NCI-H1436 treated with DMSO at 0.1 percent for 48 hours (cell line): Measurements from ENCODE around the gene TRAPPC14.
"Not testable (repeated sequence)": the region's sequence is repeated elsewhere in the genome, so short reads cannot be mapped to it uniquely, and the experiment has no call there.

ENCODE experiments used
- DNase-seq: peaks from one replicate; lab custom pipeline; 2025; lab: John Stamatoyannopoulos, UW

Gene TRAPPC14

DNA sequence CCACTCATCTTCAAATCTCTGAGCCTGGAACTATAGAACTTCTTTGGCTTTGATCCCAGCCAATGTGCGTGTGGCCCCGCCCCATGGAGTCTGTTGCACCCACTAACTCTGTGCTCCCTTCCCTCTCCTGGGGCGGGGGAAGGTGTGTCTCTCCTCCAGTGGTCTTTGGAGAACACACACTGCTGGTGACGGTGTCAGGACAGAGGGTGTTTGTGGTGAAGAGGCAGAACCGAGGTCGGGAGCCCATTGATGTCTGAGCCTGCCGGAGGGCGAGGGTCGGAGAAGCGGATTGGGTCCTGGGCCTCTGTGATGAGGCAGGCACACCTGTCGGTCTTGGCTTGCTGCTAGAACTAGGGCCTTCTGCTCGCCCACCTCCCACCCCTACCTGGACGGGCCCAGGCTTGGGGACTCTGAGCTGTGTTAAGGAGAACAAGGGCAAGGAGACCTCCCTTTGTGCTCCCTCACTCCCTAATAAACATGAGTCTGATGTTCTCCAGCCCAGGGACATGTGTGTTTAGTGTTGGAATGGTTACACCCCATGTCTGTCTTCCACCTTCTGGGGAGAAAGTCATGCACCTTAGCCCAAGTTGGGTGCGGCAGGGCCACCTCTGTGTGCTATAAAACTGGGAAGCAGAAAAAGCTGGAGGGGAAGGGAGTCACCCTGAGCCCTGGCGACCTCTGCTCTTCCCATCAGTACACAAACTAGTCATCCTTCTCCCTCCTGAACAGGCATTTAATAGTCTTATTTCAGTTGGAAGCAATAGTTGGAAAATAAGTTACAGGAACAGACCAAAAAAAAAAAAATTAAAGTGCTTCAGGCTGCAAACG is 4.6 kb downstream of the TRAPPC14 start:
- no peak for DNase-seq

GRCh38 chr7:100152937-100153666 is 5.4 kb downstream of the TRAPPC14 start:
- DNase-seq = no peak

DNA sequence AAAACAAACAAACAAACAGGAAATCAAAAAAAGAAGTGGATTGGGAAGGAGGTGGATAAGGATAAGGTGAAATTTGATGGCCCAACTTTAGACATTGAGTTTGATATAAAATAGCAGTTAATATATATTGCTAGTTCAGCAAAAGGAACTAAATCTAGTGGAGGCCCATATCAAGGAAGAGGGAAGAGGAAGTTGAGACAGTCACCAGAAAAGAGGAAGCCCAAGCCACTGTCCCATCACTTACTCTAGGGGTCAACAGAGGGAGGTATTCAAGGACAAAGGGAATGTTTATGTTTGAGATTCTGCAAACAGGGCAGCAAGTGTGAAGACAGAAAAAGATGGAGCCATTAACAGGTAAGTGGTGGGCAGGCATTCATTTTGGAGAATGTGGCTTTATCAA is 6.1 kb downstream of the TRAPPC14 start:
- no peak for DNase-seq

DNA sequence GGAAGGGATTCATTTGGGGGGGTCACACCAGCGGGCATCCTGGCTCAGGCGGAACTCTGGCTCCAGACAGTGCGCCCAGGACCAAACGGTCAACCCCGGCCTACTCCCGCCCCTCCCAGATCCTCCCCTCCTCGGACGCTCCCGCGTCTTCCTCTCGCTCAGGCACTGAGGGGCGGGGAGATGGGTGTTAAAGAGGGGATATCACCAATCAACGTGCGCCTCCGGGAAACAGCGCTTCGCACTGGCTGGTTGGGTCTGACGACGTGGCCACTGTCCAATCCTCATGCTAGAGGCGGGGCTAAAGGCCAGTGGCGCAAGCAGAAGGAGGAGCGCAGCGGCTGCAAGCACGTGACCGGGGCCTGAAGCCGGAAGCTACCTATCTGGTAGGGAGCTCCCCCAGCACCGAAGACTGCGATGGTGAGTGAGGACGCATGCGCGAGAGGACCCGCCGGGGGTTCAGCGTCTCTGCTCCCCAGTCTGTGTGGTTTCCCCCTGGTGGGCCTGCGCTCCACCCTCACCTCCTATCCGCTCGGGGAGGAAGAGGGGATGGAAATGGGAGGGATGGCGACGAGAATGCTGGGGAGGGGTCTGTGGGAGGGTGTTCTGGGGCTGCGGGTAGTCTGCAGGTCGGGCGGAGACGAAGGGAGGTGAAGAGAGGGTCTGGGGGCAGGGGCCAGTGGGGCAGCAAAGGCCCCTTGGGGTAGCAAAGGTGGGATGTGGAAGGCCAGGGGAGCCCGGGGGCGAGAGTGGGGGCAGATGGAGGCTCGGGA is 9.8 kb downstream of the TRAPPC14 start, which contains the start of gene LAMTOR4:
LAMTOR4 (plus strand) TSS at position 360 of the 770 bp plus-strand sequence; CDS start at position 415, 55 bp downstream.
- peak; percentile 97 for DNase-seq

GRCh38 chr7:100148225-100148558 is 10.3 kb downstream of the TRAPPC14 start:
- DNase-seq = no peak

DNA sequence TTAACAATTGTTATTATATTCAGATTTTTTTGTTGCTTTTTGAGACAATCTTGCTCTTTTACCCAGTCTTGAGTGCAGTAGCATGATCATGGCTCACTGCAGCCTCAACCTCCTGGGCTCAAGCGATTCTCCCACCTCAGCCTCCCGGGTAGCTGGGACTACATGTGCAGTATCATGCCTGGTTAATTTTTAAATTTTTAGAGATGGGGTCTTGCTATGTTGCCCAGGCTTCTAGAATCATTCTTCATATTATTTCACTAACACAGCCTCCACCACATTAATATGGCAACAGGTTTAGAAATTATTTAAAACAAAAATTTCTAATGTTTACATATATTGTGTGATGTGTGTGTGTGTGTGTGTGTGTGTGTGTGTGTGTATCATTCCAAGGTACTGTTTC is 11.2 kb downstream of the TRAPPC14 start:
- DNase-seq = no peak

DNA sequence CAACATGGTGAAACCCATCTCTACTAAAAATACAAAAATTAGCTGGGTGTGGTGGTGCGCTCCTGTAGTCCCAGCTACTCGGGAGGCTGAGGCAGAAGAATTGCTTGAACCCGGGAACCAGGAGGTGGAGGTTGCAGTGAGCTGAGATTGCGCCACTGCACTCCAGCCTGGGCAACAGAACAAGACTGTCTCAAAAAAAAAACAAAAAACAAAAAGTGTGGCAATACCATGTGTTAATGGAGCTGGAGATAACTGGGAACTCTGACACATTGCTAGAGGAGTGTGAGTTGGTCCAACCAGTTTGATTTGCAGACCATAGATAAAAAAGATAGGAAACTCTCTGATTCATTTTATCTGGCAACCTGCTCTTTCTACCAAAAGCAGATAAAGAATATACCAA is 12.2 kb downstream of the TRAPPC14 start:
- not testable (repeated sequence) for DNase-seq

GRCh38 chr7:100142461-100142860 is 16.1 kb downstream of the TRAPPC14 start:
- DNase-seq = no peak

DNA sequence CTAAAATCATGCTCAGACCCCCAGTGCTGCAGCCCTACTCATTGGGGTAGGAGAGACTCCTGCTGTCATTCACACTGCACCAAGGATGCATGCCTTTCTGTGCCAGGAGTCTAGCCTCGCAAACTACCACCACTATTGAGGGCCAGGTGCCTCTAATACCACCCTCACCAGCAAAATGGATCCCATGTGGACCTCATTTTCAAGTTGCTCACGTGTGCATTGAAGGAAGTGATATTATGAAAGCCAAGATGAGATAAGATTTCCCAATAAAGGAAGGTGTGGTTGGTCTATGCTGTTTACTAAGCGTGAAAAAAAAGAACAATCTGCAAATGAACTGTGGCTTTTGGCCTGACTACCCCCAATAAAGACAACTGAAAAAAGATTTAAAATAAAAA is 17.0 kb downstream of the TRAPPC14 start:
- DNase-seq = no peak

- DNase-seq = peak; percentile 41
Observed at GRCh38 chr7:100137851-100138760, 20.4 kb downstream of the TRAPPC14 start.

DNA sequence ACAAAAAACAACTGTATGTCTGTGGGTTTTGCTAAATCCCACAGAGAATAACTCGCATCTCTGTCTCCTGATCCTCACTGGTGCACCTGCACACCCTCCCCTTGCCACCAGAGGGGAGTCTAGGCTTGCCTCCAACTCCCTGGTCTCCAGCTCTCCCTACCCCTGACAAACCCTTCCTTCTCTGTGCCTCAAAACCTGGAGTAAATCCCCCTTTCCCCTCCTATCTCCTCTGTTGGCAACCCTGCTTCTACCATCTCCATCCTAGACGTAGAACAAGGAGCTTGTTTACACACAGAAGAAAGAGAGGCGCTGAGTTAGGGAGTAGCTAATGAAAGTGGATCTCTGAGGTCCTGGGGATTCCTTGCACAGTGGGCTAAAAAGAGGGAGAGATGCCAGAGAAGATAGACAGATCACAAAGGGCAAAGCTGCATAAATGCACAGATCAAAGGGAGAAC is 25.8 kb downstream of the TRAPPC14 start:
- no peak for DNase-seq

DNA sequence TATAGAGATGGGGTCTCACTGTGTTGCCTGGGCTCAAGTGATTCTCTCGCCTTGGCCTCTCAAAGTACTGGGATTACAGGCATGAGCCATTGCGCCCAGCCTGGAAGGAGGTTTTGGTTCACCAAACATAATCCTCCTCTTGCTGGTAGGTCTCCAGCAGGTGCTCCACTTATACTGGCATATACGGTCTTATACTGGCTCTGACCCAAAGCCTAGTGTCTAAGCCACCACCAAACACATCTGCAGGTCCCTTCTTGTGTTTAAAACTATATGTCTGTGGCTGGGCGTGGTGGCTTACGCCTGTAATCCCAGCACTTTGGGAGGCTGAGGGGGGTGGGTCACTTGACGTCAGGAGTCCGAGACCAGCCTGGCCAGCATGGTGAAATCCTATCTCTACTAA is 26.4 kb downstream of the TRAPPC14 start:
- DNase-seq = no peak

DNA sequence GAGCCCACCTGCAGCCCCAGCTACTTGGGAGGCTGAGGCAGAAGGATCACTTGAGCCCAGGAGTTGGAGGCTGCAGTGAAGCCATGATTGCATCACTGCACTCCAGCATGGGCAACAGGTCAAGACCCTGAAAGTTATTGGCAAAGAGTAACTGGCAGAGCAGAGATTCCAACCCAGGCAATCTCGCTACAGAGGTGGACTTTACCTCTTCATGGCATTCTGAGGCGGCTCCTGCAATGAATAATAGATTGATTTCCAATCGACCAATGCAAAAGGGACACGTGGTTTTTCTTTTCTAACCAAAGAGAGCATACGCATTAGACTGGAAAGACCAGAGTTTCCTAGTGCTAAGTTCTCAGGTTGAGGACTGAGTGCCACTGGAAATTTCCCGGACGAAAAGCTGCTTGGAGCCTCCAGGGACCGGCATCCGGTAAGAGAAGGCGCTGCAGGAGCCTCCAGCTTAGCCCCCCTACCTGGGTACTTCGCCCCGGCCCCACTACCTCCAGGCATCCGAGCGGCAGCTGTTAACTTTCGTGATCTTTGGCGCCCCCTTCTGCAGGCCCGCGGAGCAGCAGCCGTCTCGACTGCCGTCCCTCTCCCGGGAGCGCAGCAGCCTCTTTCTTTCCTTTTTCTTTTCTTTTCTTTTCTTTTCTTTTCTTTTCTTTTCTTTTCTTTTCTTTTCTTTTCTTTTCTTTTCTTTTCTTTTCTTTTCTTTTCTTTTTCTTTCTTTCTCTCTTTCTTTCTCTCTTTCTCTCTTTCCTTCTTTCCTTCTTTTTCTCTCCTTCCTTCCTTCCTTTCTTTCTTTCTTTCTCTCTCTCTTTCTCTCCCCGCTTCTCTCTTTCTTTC is 27.7 kb downstream of the TRAPPC14 start:
- DNase-seq = no peak

- not testable (repeated sequence) for DNase-seq
Observed at GRCh38 chr7:100130220-100130607, 28.3 kb downstream of the TRAPPC14 start.

DNA sequence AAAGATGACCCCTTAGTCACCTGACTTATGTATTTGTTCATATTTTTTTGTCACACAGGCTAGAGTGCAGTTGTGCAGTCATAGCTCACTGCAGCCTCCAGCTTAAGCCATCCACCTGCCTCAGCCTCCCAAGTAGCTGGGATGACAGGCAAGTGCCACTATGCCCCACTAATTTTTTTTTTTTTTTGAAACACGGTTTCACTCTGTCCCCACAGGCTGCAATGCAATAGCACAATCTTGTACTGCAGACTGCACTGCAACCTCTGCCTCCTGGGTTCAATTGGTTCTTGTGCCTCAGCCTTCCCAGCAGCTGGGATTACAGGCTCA is 29.9 kb downstream of the TRAPPC14 start:
- no peak for DNase-seq

DNA sequence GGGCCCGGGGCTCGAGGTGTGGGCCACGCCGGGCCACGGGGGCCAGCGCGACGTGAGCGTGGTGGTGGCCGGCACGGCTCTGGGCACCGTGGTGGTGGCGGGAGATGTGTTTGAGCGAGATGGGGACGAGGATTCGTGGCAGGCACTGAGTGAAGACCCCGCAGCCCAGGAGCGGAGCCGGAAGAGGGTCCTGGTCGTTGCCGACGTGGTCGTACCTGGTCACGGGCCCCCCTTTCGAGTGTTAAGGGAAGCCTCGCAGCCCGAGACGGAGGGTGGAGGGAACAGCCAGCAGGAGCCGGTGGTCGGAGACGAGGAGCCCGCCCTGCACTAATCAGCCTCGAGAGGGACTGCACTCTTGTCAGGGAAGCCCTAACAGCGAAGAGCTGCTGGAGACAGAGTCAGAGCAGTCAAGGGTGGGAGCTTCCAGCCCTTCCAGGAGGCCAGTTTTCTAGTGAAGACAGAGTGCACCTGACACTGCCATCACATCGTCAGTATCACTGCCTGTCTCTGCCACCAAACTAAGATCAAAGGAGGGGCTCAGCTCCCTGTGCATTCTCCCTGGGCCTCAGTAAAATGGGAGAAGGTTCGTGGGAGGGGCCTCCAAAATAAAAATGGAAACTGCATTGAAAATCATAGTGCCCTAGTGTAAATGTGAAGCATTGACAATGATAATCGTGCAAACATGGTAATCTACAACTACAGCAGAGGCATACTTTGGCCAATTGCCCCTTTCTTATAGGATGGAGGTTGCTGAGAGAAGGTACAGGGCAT is 30.5 kb downstream of the TRAPPC14 start:
- DNase-seq = no peak

GRCh38 chr7:100126931-100127865 is 31.3 kb downstream of the TRAPPC14 start, which contains the start of gene MBLAC1:
TSS of gene MBLAC1 (plus strand) at chr7:100126967. CDS start at chr7:100127396, 429 bp downstream.
- DNase-seq = peak; percentile 68

- no peak for DNase-seq
Observed at GRCh38 chr7:100126239-100126930, 32.1 kb downstream of the TRAPPC14 start.
